GM12878 (cell line): ENCODE data around the gene ADAMTS16. TPM values are rescaled to one million over a fixed set of nuclear protein-coding genes. Genes with fewer than 3 reads are reported as not detected.

Experiments used
- ATAC-seq: fragments of 200-7000 bp; cut with Tn5 transposase; 3 replicates; pipeline ENCODE4 v1.9.1; 2020; ENCODE audit warnings: mild to moderate bottlenecking, moderate library complexity
- BruUV-seq: library from RNA; stranded (reverse); fragments of 400-500 nt; replicated peaks from 2 replicates; lab custom pipeline; 2021; lab: Mats Ljungman, UMichigan
- CTCF ChIA-PET: fragments of 300-600 bp; sonication (Branson Sonifier 250); formaldehyde crosslinking; extraction: SDS; loops from one replicate; lab custom pipeline; 2021; ENCODE audit warnings: inconsistent platforms; lab: Yijun Ruan, JAX
- POLR2A ChIA-PET: fragments of 350-600 bp; formaldehyde crosslinking; extraction: SDS; loops from one replicate; lab custom pipeline; 2021; ENCODE audit warnings: inconsistent platforms; lab: Charles Lee
- RAD21 ChIA-PET: fragments of 300-600 bp; sonication (Branson Sonifier 250); formaldehyde crosslinking; loops from one replicate; lab custom pipeline; 2023; ENCODE audit warnings: antibody characterized with exemption; ENCODE audit not compliant: unreplicated experiment; lab: Charles Lee
- SMC1A ChIA-PET: fragments of 300-600 bp; sonication (Branson Sonifier 250); formaldehyde crosslinking; loops from one replicate; lab custom pipeline; 2023; ENCODE audit not compliant: unreplicated experiment, uncharacterized antibody; lab: Charles Lee
- DNase-seq: peaks from one replicate; pipeline ENCODE4 v3.0.0-alpha.2; 2011; ENCODE audit warnings: low read depth, low spot score
- FAIRE-seq: peaks from 3 replicates; lab custom pipeline; 2011; peaks lifted over from hg19 to GRCh38; lab: Jason Lieb, UNC
- H2AFZ ChIP-seq: 2 replicates; pipeline ENCODE4 v1.6.0; 2011; ENCODE audit warnings: low read depth, low read length, control low read depth; ENCODE audit not compliant: control insufficient read depth
- H3K27ac ChIP-seq: 2 replicates; pipeline ENCODE4 v1.5.1; 2011; ENCODE audit warnings: control low read depth; ENCODE audit not compliant: control insufficient read depth, insufficient read depth
- H3K27me3 ChIP-seq, 2 experiments: replicated peaks in 1 of 2; 2 replicates each; pipeline versions ENCODE4 v1.6.0 to v1.6.1; 2011; ENCODE audit warnings: low read length in 1 of 2; ENCODE audit not compliant: control insufficient read depth in 2 of 2, insufficient read depth in 2 of 2
- H3K36me3 ChIP-seq, 2 experiments: 2 replicates each; pipeline ENCODE4 v1.5.1; 2011; ENCODE audit warnings: low read length in 1 of 2; ENCODE audit not compliant: control insufficient read depth in 2 of 2, insufficient read depth in 2 of 2
- H3K4me1 ChIP-seq: 2 replicates; pipeline ENCODE4 v1.6.1; 2011; ENCODE audit warnings: mild to moderate bottlenecking, low read length, moderate library complexity, mixed read lengths; ENCODE audit not compliant: control insufficient read depth, insufficient read depth
- H3K4me2 ChIP-seq: 2 replicates; pipeline ENCODE4 v1.6.0; 2011; ENCODE audit warnings: control low read depth; ENCODE audit not compliant: control insufficient read depth, insufficient read depth
- H3K4me3 ChIP-seq: fragments of 200-600 bp; sonication (generic); 2 replicates; pipeline ENCODE4 v1.5.1; 2016
- H3K79me2 ChIP-seq: 2 replicates; pipeline ENCODE4 v1.6.0; 2011; ENCODE audit warnings: low read length; ENCODE audit not compliant: control insufficient read depth, insufficient read depth
- H3K9ac ChIP-seq: 2 replicates; pipeline ENCODE4 v1.8.0; 2011; ENCODE audit warnings: low read length, control low read depth, mixed read lengths; ENCODE audit not compliant: control insufficient read depth, insufficient read depth
- H3K9me3 ChIP-seq: replicated peaks from 3 replicates; pipeline ENCODE4 v1.5.1; 2011; ENCODE audit warnings: mild to moderate bottlenecking, low read length; ENCODE audit not compliant: control insufficient read depth, insufficient read depth
- H4K20me1 ChIP-seq: 2 replicates; pipeline ENCODE4 v1.6.0; 2011; ENCODE audit not compliant: control insufficient read depth, insufficient read depth
- CBX5 ChIP-seq: sonication (generic); IDR thresholded peaks from 2 replicates; pipeline ENCODE4 v1.6.1; 2016; ENCODE audit warnings: low read depth, moderate library complexity, mild to moderate bottlenecking, inconsistent platforms
- E4F1 ChIP-seq: fragments of 450-650 bp; IDR thresholded peaks from 2 replicates; pipeline ENCODE4 v1.6.1; 2018; ENCODE audit warnings: borderline replicate concordance, mild to moderate bottlenecking; ENCODE audit not compliant: partially characterized antibody
- EGR1 ChIP-seq, 2 experiments: IDR thresholded peaks; 1 replicate in 1 of 2; 2 replicates in 1 of 2; pipeline ENCODE4 v1.6.1; 2011 to 2012; ENCODE audit warnings: low read depth in 2 of 2, low read length in 2 of 2, borderline replicate concordance in 1 of 2, mild to moderate bottlenecking in 1 of 2, moderate library complexity in 1 of 2
- NR2F1 ChIP-seq: fragments of 450-650 bp; conservative IDR thresholded peaks from 2 replicates; pipeline ENCODE4 v1.6.1; 2017; ENCODE audit warnings: mild to moderate bottlenecking
- ZNF384 ChIP-seq: IDR thresholded peaks from 2 replicates; pipeline ENCODE4 v1.6.1; 2012; ENCODE audit warnings: low read depth, mild to moderate bottlenecking, low read length, improper control_type of control experiment, borderline replicate concordance
- WGBS: methylation state at CpG from one replicate; pipeline ENCODE4 v1.1.6; 2016; ENCODE audit warnings: low lambda C conversion rate; ENCODE audit not compliant: insufficient replicate concordance, insufficient coverage; ENCODE audit errors: missing lambda C conversion rate; 5-methylcytosine and 5-hydroxymethylcytosine counted together
- in situ Hi-C: fragments of 300-500 bp; cut with MboI; formaldehyde crosslinking; loops from 9 replicates; pipeline ENCODE4 v1.14.3; 2018; ENCODE audit warnings: mixed read lengths
- intact Hi-C: fragments of 100-400 bp; cut with micrococcal nuclease; formaldehyde crosslinking; loops from one replicate; pipeline ENCODE4 v1.14.2; 2022; ENCODE audit not compliant: unreplicated experiment
- polyA plus RNA-seq, 11 experiments: library from polyadenylated mRNA; depleted of rRNA in 4 of 11; unstranded in 6 of 11; stranded (reverse) in 5 of 11; fragments of >200 nt; fragmentation: Nextera tagmentation in 4 of 11; fragmentation: Illumina TruSeq in 1 of 11; extraction: Ambion mirVana in 4 of 11; extraction: Trizol in 1 of 11; gene quantifications; 1 replicate in 1 of 11; 2 replicates in 10 of 11; pipeline versions ENCODE4 v1.2.1 to v1.2.3, GENCODE V29; 2011 to 2016; ENCODE audit warnings: inconsistent platforms in 2 of 11, missing spikeins in 2 of 11, low read depth in 1 of 11
- total RNA-seq, 4 experiments: library from RNA; depleted of rRNA in 3 of 4; stranded (reverse); fragments of >200 nt in 3 of 4; fragmentation: Illumina TruSeq in 1 of 4; extraction: Trizol in 1 of 4; gene quantifications; 2 replicates each; pipeline versions ENCODE4 v1.2.1 to v1.2.3, GENCODE V29; 2013 to 2021

ADAMTS16 gene
- total and polyA plus RNA-seq, 10 of the 15 experiments (the other 5 are each of a cell fraction or from before 2014, with no cell fraction given), result 0.04 TPM; not detected in 9

DNA sequence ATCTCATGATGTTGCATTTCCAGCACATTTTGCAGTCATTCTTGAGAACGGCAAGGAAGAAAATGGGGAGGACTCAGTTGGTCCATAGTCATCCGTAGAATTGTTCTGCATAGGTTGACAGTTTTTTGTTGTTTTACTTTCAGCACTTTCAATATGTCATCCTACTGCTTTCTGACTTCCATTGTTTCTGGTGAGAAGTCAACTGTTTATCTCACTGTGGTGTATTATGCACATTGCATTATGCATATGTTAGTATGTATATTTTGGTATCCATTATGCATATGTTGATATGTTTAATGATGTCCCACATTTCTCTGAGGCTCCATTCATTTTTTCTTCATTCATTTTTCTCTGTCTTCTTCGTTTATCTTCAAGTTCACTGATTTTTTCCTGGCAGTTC, 10.5 kb downstream of the ADAMTS16 start:
- no peak overlapping the region for H2AFZ ChIP-seq
- ChIA-PET SMC1A (no interaction called here), POLR2A (no interaction called here), RAD21 (no interaction called here), CTCF (no interaction called here)
- TF ChIP-seq ZNF384 (no peak), NR2F1 (no peak), EGR1 (IDR thresholded peaks at IDR 0.05; ENCODE audit: borderline replicate concordance in 1 of 2, low read depth in 2 of 2, low read length in 2 of 2) (no peak), E4F1 (no peak), CBX5 (peak; percentile 47; the same call in 1 of the 2 replicates)
- DNase-seq (no peak), FAIRE-seq (no peak), ATAC-seq (no peak)
- no peaks in the 10 kb centered on the region for H3K36me3 ChIP-seq
- H3K9me3 ChIP-seq, result no peaks in the 10 kb centered on the region; the same call in 2 of the 3 replicates
- no peaks in the 10 kb centered on the region for H3K27me3 ChIP-seq
- 30% methylated on average over 3 of the region's 3 CpGs for WGBS
- no peak overlapping the region for H3K4me3 ChIP-seq
- intact Hi-C loops, result no loop called here
- H3K9ac ChIP-seq, result no peak overlapping the region
- no peaks in the 10 kb centered on the region for H3K79me2 ChIP-seq
- no peak overlapping the region for H3K27ac ChIP-seq
- in situ Hi-C loops, result no loop called here
- no peak overlapping the region for H3K4me2 ChIP-seq
- BruUV-seq, result no TSS peak
- no peaks in the 10 kb centered on the region for H3K4me1 ChIP-seq
- no peaks in the 10 kb centered on the region for H4K20me1 ChIP-seq
